ENCODE measurements around the gene NBAS.
"Not testable (repeated sequence)": the region's sequence is repeated elsewhere in the genome, so short reads cannot be mapped to it uniquely, and the experiment has no call there.

The NBAS gene

GRCh38 chr2:15251753-15252152, 309.4 kb downstream of the NBAS start:
- DNase-seq: no peak
- Histone ChIP-seq H3K4me3 (ENCODE audit: insufficient read depth, low read depth, low read length, poor library complexity, severe bottlenecking) (no peak overlapping the region), H3K27ac (ENCODE audit: insufficient read depth, low read length, poor library complexity, severe bottlenecking) (no peak overlapping the region), H3K9me3 (ENCODE audit: control insufficient read depth, low read length) (no peaks in the 10 kb centered on the region), H3K36me3 (ENCODE audit: control insufficient read depth, insufficient read depth, low read length) (no peaks in the 10 kb centered on the region), H3K4me1 (ENCODE audit: control insufficient read depth, insufficient read depth, low read length, poor library complexity, severe bottlenecking) (no peaks in the 10 kb centered on the region), H3K27me3 (replicated peaks; ENCODE audit: control insufficient read depth, insufficient read depth, low read length, poor library complexity, severe bottlenecking) (no peaks in the 10 kb centered on the region)

- H3K36me3 ChIP-seq (ENCODE audit: control insufficient read depth, insufficient read depth, low read length); H3K27me3 ChIP-seq (replicated peaks; ENCODE audit: control insufficient read depth, insufficient read depth, low read length, poor library complexity, severe bottlenecking); DNase-seq; H3K4me1 ChIP-seq (ENCODE audit: control insufficient read depth, insufficient read depth, low read length, poor library complexity, severe bottlenecking); H3K4me3 ChIP-seq (ENCODE audit: insufficient read depth, low read depth, low read length, poor library complexity, severe bottlenecking); H3K9me3 ChIP-seq (ENCODE audit: control insufficient read depth, low read length); H3K27ac ChIP-seq (ENCODE audit: insufficient read depth, low read length, poor library complexity, severe bottlenecking): not testable (repeated sequence)
These were observed 310.2 kb downstream of the NBAS start for GRCh38 chr2:15250946-15251345.

- no peak overlapping the region for H3K27ac ChIP-seq (ENCODE audit: insufficient read depth, low read length, poor library complexity, severe bottlenecking)
- no peaks in the 10 kb centered on the region for H3K4me1 ChIP-seq (ENCODE audit: control insufficient read depth, insufficient read depth, low read length, poor library complexity, severe bottlenecking)
- DNase-seq: no peak
- H3K9me3 ChIP-seq (ENCODE audit: control insufficient read depth, low read length): no peaks in the 10 kb centered on the region
- no peak overlapping the region for H3K4me3 ChIP-seq (ENCODE audit: insufficient read depth, low read depth, low read length, poor library complexity, severe bottlenecking)
- no peaks in the 10 kb centered on the region for H3K36me3 ChIP-seq (ENCODE audit: control insufficient read depth, insufficient read depth, low read length)
- no peaks in the 10 kb centered on the region for H3K27me3 ChIP-seq (replicated peaks; ENCODE audit: control insufficient read depth, insufficient read depth, low read length, poor library complexity, severe bottlenecking)
These were observed 314.3 kb downstream of the NBAS start for GRCh38 chr2:15246870-15247269.

GRCh38 chr2:15243762-15244161, 317.4 kb downstream of the NBAS start:
- Histone ChIP-seq H3K36me3 (ENCODE audit: control insufficient read depth, insufficient read depth, low read length) (no peaks in the 10 kb centered on the region), H3K4me3 (ENCODE audit: insufficient read depth, low read depth, low read length, poor library complexity, severe bottlenecking) (no peak overlapping the region), H3K27ac (ENCODE audit: insufficient read depth, low read length, poor library complexity, severe bottlenecking) (no peak overlapping the region), H3K9me3 (ENCODE audit: control insufficient read depth, low read length) (no peaks in the 10 kb centered on the region), H3K4me1 (ENCODE audit: control insufficient read depth, insufficient read depth, low read length, poor library complexity, severe bottlenecking) (no peaks in the 10 kb centered on the region), H3K27me3 (replicated peaks; ENCODE audit: control insufficient read depth, insufficient read depth, low read length, poor library complexity, severe bottlenecking) (no peaks in the 10 kb centered on the region)
- DNase-seq: no peak

GRCh38 chr2:15242936-15243461, 318.1 kb downstream of the NBAS start:
- Histone ChIP-seq H3K27ac (ENCODE audit: insufficient read depth, low read length, poor library complexity, severe bottlenecking) (no peak overlapping the region), H3K4me1 (ENCODE audit: control insufficient read depth, insufficient read depth, low read length, poor library complexity, severe bottlenecking) (no peaks in the 10 kb centered on the region), H3K4me3 (ENCODE audit: insufficient read depth, low read depth, low read length, poor library complexity, severe bottlenecking) (no peak overlapping the region), H3K36me3 (ENCODE audit: control insufficient read depth, insufficient read depth, low read length) (peaks cover 3% of the 10 kb centered on the region), H3K9me3 (ENCODE audit: control insufficient read depth, low read length) (no peaks in the 10 kb centered on the region), H3K27me3 (replicated peaks; ENCODE audit: control insufficient read depth, insufficient read depth, low read length, poor library complexity, severe bottlenecking) (no peaks in the 10 kb centered on the region)
- no peak for DNase-seq

GRCh38 chr2:15241929-15242328, 319.2 kb downstream of the NBAS start:
- Histone ChIP-seq H3K36me3 (ENCODE audit: control insufficient read depth, insufficient read depth, low read length) (peaks cover 3% of the 10 kb centered on the region), H3K27ac (ENCODE audit: insufficient read depth, low read length, poor library complexity, severe bottlenecking) (no peak overlapping the region), H3K27me3 (replicated peaks; ENCODE audit: control insufficient read depth, insufficient read depth, low read length, poor library complexity, severe bottlenecking) (no peaks in the 10 kb centered on the region), H3K4me3 (ENCODE audit: insufficient read depth, low read depth, low read length, poor library complexity, severe bottlenecking) (no peak overlapping the region), H3K9me3 (ENCODE audit: control insufficient read depth, low read length) (no peaks in the 10 kb centered on the region), H3K4me1 (ENCODE audit: control insufficient read depth, insufficient read depth, low read length, poor library complexity, severe bottlenecking) (no peaks in the 10 kb centered on the region)
- no peak for DNase-seq

- H3K4me3 ChIP-seq (ENCODE audit: insufficient read depth, low read depth, low read length, poor library complexity, severe bottlenecking): no peak overlapping the region
These were observed 319.9 kb downstream of the NBAS start for GRCh38 chr2:15241201-15241600.

GRCh38 chr2:15238028-15238427, 323.1 kb downstream of the NBAS start:
- H3K4me1 ChIP-seq (ENCODE audit: control insufficient read depth, insufficient read depth, low read length, poor library complexity, severe bottlenecking): no peaks in the 10 kb centered on the region
- no peak for DNase-seq
- no peak overlapping the region for H3K4me3 ChIP-seq (ENCODE audit: insufficient read depth, low read depth, low read length, poor library complexity, severe bottlenecking)
- H3K27me3 ChIP-seq (replicated peaks; ENCODE audit: control insufficient read depth, insufficient read depth, low read length, poor library complexity, severe bottlenecking): no peaks in the 10 kb centered on the region
- H3K27ac ChIP-seq (ENCODE audit: insufficient read depth, low read length, poor library complexity, severe bottlenecking): no peak overlapping the region
- peaks cover 16% of the 10 kb centered on the region for H3K36me3 ChIP-seq (ENCODE audit: control insufficient read depth, insufficient read depth, low read length)
- H3K9me3 ChIP-seq (ENCODE audit: control insufficient read depth, low read length): no peaks in the 10 kb centered on the region

More at GRCh38 chr2:15241201-15241600, 319.9 kb downstream of the NBAS start:
- Histone ChIP-seq H3K27me3 (replicated peaks; ENCODE audit: control insufficient read depth, insufficient read depth, low read length, poor library complexity, severe bottlenecking) (no peaks in the 10 kb centered on the region), H3K27ac (ENCODE audit: insufficient read depth, low read length, poor library complexity, severe bottlenecking) (no peak overlapping the region), H3K9me3 (ENCODE audit: control insufficient read depth, low read length) (no peaks in the 10 kb centered on the region), H3K36me3 (ENCODE audit: control insufficient read depth, insufficient read depth, low read length) (peaks cover 3% of the 10 kb centered on the region), H3K4me1 (ENCODE audit: control insufficient read depth, insufficient read depth, low read length, poor library complexity, severe bottlenecking) (no peaks in the 10 kb centered on the region)
- DNase-seq: no peak

GRCh38 chr2:15230599-15231192, 330.4 kb downstream of the NBAS start:
- Histone ChIP-seq H3K27me3 (replicated peaks; ENCODE audit: control insufficient read depth, insufficient read depth, low read length, poor library complexity, severe bottlenecking) (no peaks in the 10 kb centered on the region), H3K4me3 (ENCODE audit: insufficient read depth, low read depth, low read length, poor library complexity, severe bottlenecking) (no peak overlapping the region), H3K36me3 (ENCODE audit: control insufficient read depth, insufficient read depth, low read length) (peaks cover 16% of the 10 kb centered on the region), H3K9me3 (ENCODE audit: control insufficient read depth, low read length) (no peaks in the 10 kb centered on the region), H3K27ac (ENCODE audit: insufficient read depth, low read length, poor library complexity, severe bottlenecking) (no peak overlapping the region), H3K4me1 (ENCODE audit: control insufficient read depth, insufficient read depth, low read length, poor library complexity, severe bottlenecking) (no peaks in the 10 kb centered on the region)
- no peak for DNase-seq

- H3K4me3 ChIP-seq (ENCODE audit: insufficient read depth, low read depth, low read length, poor library complexity, severe bottlenecking): no peak overlapping the region
- H3K27me3 ChIP-seq (replicated peaks; ENCODE audit: control insufficient read depth, insufficient read depth, low read length, poor library complexity, severe bottlenecking): no peaks in the 10 kb centered on the region
- H3K4me1 ChIP-seq (ENCODE audit: control insufficient read depth, insufficient read depth, low read length, poor library complexity, severe bottlenecking): no peaks in the 10 kb centered on the region
- DNase-seq: no peak
- no peak overlapping the region for H3K27ac ChIP-seq (ENCODE audit: insufficient read depth, low read length, poor library complexity, severe bottlenecking)
- H3K36me3 ChIP-seq (ENCODE audit: control insufficient read depth, insufficient read depth, low read length): peaks cover 3% of the 10 kb centered on the region
- H3K9me3 ChIP-seq (ENCODE audit: control insufficient read depth, low read length): no peaks in the 10 kb centered on the region
These were observed 334.5 kb downstream of the NBAS start for GRCh38 chr2:15226661-15227060.
